Endothelial cell of umbilical vein (primary cell): Measurements from ENCODE around the gene LIPE. TPM values are rescaled to one million over a fixed set of nuclear protein-coding genes. Genes with fewer than 3 reads are reported as not detected.

Experiments used
- BruUV-seq: library from RNA; stranded (reverse); fragments of 400-500 nt; replicated peaks from 2 replicates; lab custom pipeline; 2021; lab: Mats Ljungman, UMichigan
- CTCF ChIA-PET: fragments of 300-600, 350-600 bp; sonication (Branson Sonifier 250); formaldehyde crosslinking; loops from one replicate; lab custom pipeline; 2021; ENCODE audit warnings: antibody characterized with exemption, inconsistent platforms; lab: Charles Lee
- POLR2A ChIA-PET: fragments of 300-600, 350-600 bp; sonication (Branson Sonifier 250); formaldehyde crosslinking; loops from one replicate; lab custom pipeline; 2021; ENCODE audit warnings: antibody characterized with exemption, inconsistent platforms; lab: Charles Lee
- DNase-seq: peaks from one replicate; pipeline ENCODE4 v3.0.0-alpha.2; 2011; ENCODE audit warnings: low read depth, low spot score
- FAIRE-seq: peaks from 2 replicates; lab custom pipeline; 2011; peaks lifted over from hg19 to GRCh38; lab: Jason Lieb, UNC
- H2AFZ ChIP-seq: 2 replicates; pipeline ENCODE4 v1.6.0; 2012; ENCODE audit warnings: low read depth, low read length, control low read depth, inconsistent platforms
- H3K27ac ChIP-seq: 2 replicates; pipeline ENCODE4 v1.5.1; 2011; ENCODE audit warnings: low read depth, mild to moderate bottlenecking, control low read depth, low read length, moderate library complexity; ENCODE audit not compliant: insufficient read depth
- H3K27me3 ChIP-seq, 2 experiments: 2 replicates each; pipeline versions ENCODE4 v1.6.0 to v1.6.1; 2011; ENCODE audit warnings: low read length in 2 of 2, mixed read lengths in 1 of 2; ENCODE audit not compliant: control insufficient read depth in 2 of 2, insufficient read depth in 2 of 2
- H3K36me3 ChIP-seq, 2 experiments: 2 replicates in 1 of 2; 3 replicates in 1 of 2; pipeline ENCODE4 v1.5.1; 2011; ENCODE audit warnings: low read length in 2 of 2, mild to moderate bottlenecking in 1 of 2, moderate library complexity in 1 of 2; ENCODE audit not compliant: control insufficient read depth in 2 of 2, insufficient read depth in 2 of 2; ENCODE audit errors: extremely low read depth in 1 of 2
- H3K4me1 ChIP-seq: 3 replicates; pipeline ENCODE4 v1.5.1; 2011; ENCODE audit warnings: mild to moderate bottlenecking, low read length; ENCODE audit not compliant: control insufficient read depth, insufficient read depth; ENCODE audit errors: extremely low read depth
- H3K4me2 ChIP-seq: 2 replicates; pipeline ENCODE4 v1.6.1; 2011; ENCODE audit warnings: low read length, control low read depth, mixed read lengths; ENCODE audit not compliant: insufficient read depth
- H3K4me3 ChIP-seq, 3 experiments: fragments of 200-600 bp in 1 of 3; sonication (generic), shearing (Covaris generic) in 1 of 3; replicated peaks in 1 of 3; 2 replicates each; pipeline ENCODE4 v1.5.1; 2011 to 2016; ENCODE audit warnings: control low read depth in 3 of 3, low read length in 3 of 3, mild to moderate bottlenecking in 2 of 3, inconsistent platforms in 1 of 3, low read depth in 1 of 3, moderate library complexity in 1 of 3; ENCODE audit not compliant: insufficient read depth in 1 of 3
- H3K79me2 ChIP-seq: 2 replicates; pipeline ENCODE4 v1.6.0; 2012; ENCODE audit warnings: low read length, inconsistent platforms; ENCODE audit not compliant: control insufficient read depth, insufficient read depth
- H3K9ac ChIP-seq: replicated peaks from 2 replicates; pipeline ENCODE3; 2011; ENCODE audit warnings: low read length, control low read depth; ENCODE audit not compliant: insufficient read depth; ENCODE audit errors: extremely low read depth
- H3K9me1 ChIP-seq: replicated peaks from 3 replicates; pipeline ENCODE4 v1.6.0; 2011; ENCODE audit warnings: mild to moderate bottlenecking, low read length; ENCODE audit not compliant: control insufficient read depth, insufficient read depth; ENCODE audit errors: extremely low read depth
- H3K9me3 ChIP-seq: replicated peaks from 2 replicates; pipeline ENCODE4 v1.5.1; 2012; ENCODE audit warnings: low read length, inconsistent platforms; ENCODE audit not compliant: control insufficient read depth, insufficient read depth
- H4K20me1 ChIP-seq: replicated peaks from 2 replicates; pipeline ENCODE3; 2011; ENCODE audit warnings: mild to moderate bottlenecking, low read length; ENCODE audit not compliant: control insufficient read depth, insufficient read depth; ENCODE audit errors: extremely low read depth
- EZH2 ChIP-seq: IDR thresholded peaks from 2 replicates; pipeline ENCODE4 v1.6.1; 2012; ENCODE audit warnings: borderline replicate concordance, low read depth, mild to moderate bottlenecking, moderate library complexity, low read length, inconsistent platforms; ENCODE audit not compliant: severe bottlenecking
- JUN ChIP-seq: IDR thresholded peaks from 2 replicates; pipeline ENCODE4 v1.6.1; 2011; ENCODE audit warnings: borderline replicate concordance, low read depth; ENCODE audit not compliant: insufficient read length, insufficient read depth
- POLR2A ChIP-seq: IDR thresholded peaks from 2 replicates; pipeline ENCODE4 v1.6.1; 2012; ENCODE audit warnings: low read depth, mild to moderate bottlenecking, control low read depth, low read length
- dilution Hi-C: fragments of 300-500 bp; cut with MboI; formaldehyde crosslinking; loops from one replicate; pipeline ENCODE4 v1.15.0; 2019; ENCODE audit warnings: low sequenced_read_pairs; ENCODE audit not compliant: extremely low pct_ligation_motif_present
- intact Hi-C: fragments of 100-400 bp; cut with micrococcal nuclease; formaldehyde crosslinking; loops from one replicate; pipeline ENCODE4 v1.10.0; 2022
- polyA plus RNA-seq, 4 experiments: library from polyadenylated mRNA; depleted of rRNA in 3 of 4; stranded (reverse) in 3 of 4; unstranded in 1 of 4; fragments of >200 nt; gene quantifications; 2 replicates each; pipeline versions ENCODE4 v1.2.1 to v1.2.3, GENCODE V29; 2011 to 2012; ENCODE audit warnings: missing spikeins in 1 of 4
- total RNA-seq: library from RNA; stranded (reverse); gene quantifications from 2 replicates; pipeline ENCODE4 v1.2.3, GENCODE V29; 2021
- TF ChIP-seq, protein P1 (sequence below): IDR thresholded peaks from 2 replicates; pipeline ENCODE4 v1.6.1; 2011; ENCODE audit not compliant: insufficient read depth, insufficient read length

Gene LIPE
- total and polyA plus RNA-seq, 2 donors (not counting 3 experiments of a cell fraction or from before 2014, with no cell fraction given) = 3.8 to 13.5 TPM

- Histone ChIP-seq H3K9me3 (no peaks in the 10 kb centered on the region), H3K4me3 (peak overlapping the region; percentile 25 to 52 (median 49)), H3K27ac (peak overlapping the region; percentile 55), H3K9me1 (no peaks in the 10 kb centered on the region), H3K36me3 (no peaks in the 10 kb centered on the region), H4K20me1 (no peaks in the 10 kb centered on the region), H3K27me3 (no peaks in the 10 kb centered on the region), H3K79me2 (no peaks in the 10 kb centered on the region), H3K4me2 (peak overlapping the region; percentile 81), H2AFZ (peak overlapping the region; percentile 97), H3K9ac (peak overlapping the region; percentile 27), H3K4me1 (peaks cover 29% of the 10 kb centered on the region)
- DNase-seq = peak; percentile 88
- BruUV-seq = TSS peak; percentile 12
- dilution Hi-C loops (no loop called here), intact Hi-C loops (loop anchor here (1.0 kb wide), 3 partner anchors 10 to 26 kb away; no protein-coding TSS in a partner anchor)
- FAIRE-seq = peak; percentile 91
- ChIA-PET POLR2A (interaction anchor here (0.7 kb wide), 1 partner anchor 181 kb away, joined by 3 read pairs; the partner anchor contains the start of gene GSK3A), CTCF (interaction anchor here (0.7 to 3.7 kb wide), 8 partner anchors 9 to 1959 kb away, joined by 3 to 28 read pairs (median 11); no protein-coding TSS in a partner anchor)
- TF ChIP-seq JUN (no peak), POLR2A (no peak)
- TF ChIP-seq, protein P1, sequence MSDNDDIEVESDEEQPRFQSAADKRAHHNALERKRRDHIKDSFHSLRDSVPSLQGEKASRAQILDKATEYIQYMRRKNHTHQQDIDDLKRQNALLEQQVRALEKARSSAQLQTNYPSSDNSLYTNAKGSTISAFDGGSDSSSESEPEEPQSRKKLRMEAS = peak; percentile 63
Observed at GRCh38 chr19:42423462-42424344, 3.5 kb downstream of the LIPE start.

DNA sequence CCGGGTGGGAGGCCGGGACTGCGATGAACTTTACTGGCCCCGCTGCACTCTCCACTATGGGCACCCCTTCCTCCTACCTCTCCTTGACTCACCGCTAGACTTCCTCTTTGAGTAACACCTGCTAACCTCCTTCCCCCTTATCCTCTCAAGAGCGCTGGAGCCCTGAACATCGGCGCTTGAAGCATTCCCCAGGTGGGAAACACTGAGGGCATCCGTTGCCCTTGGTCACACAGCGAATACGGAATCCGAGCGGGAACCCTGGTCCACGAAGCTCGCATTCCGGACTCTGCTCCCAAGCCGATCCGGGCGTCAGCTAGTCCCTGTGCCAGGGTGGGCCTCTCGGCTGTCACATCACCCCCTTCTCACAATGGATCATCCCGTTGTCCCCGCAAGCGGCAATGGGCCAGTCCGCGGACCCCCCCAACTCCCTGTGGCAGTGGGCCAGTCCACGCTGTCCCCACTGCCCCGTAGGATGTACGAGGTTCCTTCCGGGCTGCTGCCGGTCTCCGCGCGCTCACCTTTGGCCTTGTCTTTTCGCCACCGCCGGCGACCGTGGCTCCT lies 4.2 kb downstream of the LIPE start:
- CTCF ChIA-PET = interaction anchor here (0.7 to 3.7 kb wide), 7 partner anchors 10 to 1959 kb away, joined by 3 to 28 read pairs (median 15); no protein-coding TSS in a partner anchor

More for the DNA sequence above, 4.2 kb downstream of the LIPE start:
- no TSS peak for BruUV-seq
- Histone ChIP-seq H3K9ac (peak overlapping the region; percentile 27), H3K79me2 (no peaks in the 10 kb centered on the region), H3K4me3 (peak overlapping the region; percentile 25 to 52 (median 49)), H3K27ac (peak overlapping the region; percentile 55), H3K9me3 (no peaks in the 10 kb centered on the region), H4K20me1 (no peaks in the 10 kb centered on the region), H3K4me2 (peak overlapping the region; percentile 81), H3K9me1 (no peaks in the 10 kb centered on the region), H3K27me3 (no peaks in the 10 kb centered on the region), H3K4me1 (peaks cover 29% of the 10 kb centered on the region), H2AFZ (peak overlapping the region; percentile 79), H3K36me3 (no peaks in the 10 kb centered on the region)
- FAIRE-seq (peak; percentile 52), DNase-seq (no peak)
- intact Hi-C loops = loop anchor here (1.0 kb wide), 3 partner anchors 10 to 26 kb away; no protein-coding TSS in a partner anchor
- dilution Hi-C loops = no loop called here
- POLR2A ChIA-PET = interaction anchor here (0.7 kb wide), 1 partner anchor 180 kb away, joined by 3 read pairs; the partner anchor contains the start of gene GSK3A
- TF ChIP-seq POLR2A (peak; percentile 22), EZH2 (no peak)
